GM19240 (cell line): ENCODE results near the gene SPINK8.
"Not testable (repeated sequence)": the region's sequence is repeated elsewhere in the genome, so short reads cannot be mapped to it uniquely, and the experiment has no call there.

ENCODE experiments used
- DNase-seq: peaks from one replicate; pipeline ENCODE4 v3.0.0; 2011; ENCODE audit warnings: low spot score; ENCODE audit not compliant: insufficient read length

Gene SPINK8

DNA sequence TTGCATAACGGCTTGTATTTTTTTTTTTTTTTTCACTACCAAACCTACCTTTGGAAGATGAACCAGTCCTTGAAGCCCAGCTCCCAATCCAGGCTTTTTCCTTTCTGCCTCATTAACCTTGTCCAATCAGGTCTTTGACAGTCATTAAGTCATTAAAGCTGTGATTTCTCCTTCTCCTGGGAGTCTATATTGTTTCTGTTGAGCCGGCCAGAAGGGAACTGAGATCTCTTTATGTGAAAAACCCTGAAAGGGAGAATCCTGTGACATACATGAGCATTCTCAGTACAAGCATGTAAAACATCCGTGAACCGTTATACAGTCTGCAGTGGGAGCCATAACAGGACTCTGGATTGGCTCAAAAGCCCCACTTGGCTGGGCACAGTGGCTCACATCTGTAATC lies 52.6 kb downstream of the SPINK8 start:
- no peak for DNase-seq

GRCh38 chr3:48278884-48279559 lies 54.4 kb downstream of the SPINK8 start:
- no peak for DNase-seq

- DNase-seq, result no peak
Measured at GRCh38 chr3:48276911-48277641, 56.4 kb downstream of the SPINK8 start.

GRCh38 chr3:48275287-48276027 lies 58.0 kb downstream of the SPINK8 start:
- DNase-seq, result no peak

- no peak for DNase-seq
Measured at GRCh38 chr3:48274452-48274851, 59.0 kb downstream of the SPINK8 start.

GRCh38 chr3:48273594-48274211 lies 59.8 kb downstream of the SPINK8 start:
- DNase-seq, result peak; percentile 56

GRCh38 chr3:48271763-48272498 lies 61.5 kb downstream of the SPINK8 start:
- DNase-seq, result no peak

- not testable (repeated sequence) for DNase-seq
Measured at GRCh38 chr3:48271223-48271622, 62.2 kb downstream of the SPINK8 start.

DNA sequence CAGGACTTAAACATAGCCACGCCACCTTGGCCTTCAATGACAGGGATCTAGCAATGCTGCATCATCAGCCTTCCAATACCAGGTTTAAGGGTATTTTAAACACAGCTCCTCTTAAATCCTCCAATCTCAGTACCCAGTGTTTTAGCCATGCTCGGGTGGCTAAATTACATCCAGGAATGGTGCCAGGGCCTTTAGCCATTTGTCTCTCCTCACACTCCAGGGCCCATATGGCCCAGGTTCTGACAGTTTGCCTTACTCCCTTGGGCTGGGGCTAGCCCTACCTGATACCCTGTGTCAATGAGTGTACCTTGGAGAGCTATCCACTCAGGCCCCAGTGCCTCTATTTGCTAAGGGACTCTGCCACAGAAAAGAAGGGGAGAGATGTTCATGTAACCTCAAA lies 63.2 kb downstream of the SPINK8 start:
- DNase-seq, result no peak

- no peak for DNase-seq
Measured at GRCh38 chr3:48269592-48269991, 63.9 kb downstream of the SPINK8 start.

- no peak for DNase-seq
Measured at GRCh38 chr3:48268936-48269561, 64.4 kb downstream of the SPINK8 start.

DNA sequence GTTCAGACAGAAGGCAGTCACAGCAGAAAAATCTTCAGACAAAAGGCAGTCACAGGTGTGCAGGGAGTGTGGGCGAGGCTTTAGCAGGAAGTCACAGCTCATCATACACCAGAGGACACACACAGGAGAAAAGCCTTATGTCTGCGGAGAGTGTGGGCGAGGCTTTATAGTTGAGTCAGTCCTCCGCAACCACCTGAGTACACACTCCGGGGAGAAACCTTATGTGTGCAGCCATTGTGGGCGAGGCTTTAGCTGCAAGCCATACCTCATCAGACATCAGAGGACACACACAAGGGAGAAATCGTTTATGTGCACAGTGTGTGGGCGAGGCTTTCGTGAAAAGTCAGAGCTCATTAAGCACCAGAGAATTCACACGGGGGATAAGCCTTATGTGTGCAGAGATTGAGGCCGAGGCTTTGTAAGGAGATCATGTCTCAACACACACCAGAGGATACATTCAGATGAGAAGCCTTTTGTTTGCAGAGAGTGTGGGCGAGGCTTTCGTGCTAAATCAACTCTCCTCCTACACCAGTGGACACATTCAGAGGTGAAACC lies 65.0 kb downstream of the SPINK8 start:
- DNase-seq, result no peak

DNA sequence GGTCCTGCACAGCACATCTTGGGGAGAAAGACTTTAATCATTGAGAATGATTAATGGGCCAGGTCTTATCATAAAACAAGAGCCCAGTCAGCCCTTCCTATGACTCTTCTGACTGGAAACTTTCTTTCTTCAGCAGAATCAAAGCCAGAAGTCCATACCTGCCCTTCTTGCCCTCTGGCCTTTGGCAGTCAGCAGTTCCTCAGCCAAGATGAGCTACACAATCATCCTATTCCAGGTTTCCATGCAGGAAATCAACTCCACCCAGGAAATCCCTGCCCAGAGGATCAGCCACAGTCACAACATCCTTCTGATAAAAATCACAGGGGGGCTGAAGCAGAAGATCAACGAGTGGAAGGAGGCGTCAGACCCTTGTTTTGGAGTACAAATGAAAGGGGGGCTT lies 65.7 kb downstream of the SPINK8 start:
- DNase-seq, result no peak

DNA sequence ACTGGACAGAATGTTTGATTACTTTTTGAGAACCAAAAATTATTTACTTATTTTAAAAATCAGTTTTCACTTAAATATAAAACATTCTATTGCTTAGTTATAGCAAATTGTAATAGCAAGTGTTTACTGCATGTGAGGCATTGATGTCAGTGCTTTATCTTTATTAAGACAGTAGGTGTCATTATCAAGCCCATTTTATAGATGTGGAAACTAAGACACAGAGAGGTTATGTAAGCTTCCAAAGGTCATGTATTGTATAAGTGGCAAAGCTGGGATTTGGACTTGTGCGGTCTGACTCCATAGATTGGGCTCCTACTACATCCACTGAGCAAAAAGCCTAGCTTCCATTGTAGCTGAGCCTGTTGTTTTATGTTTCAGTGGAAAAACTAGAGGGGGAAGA lies 74.9 kb downstream of the SPINK8 start:
- no peak for DNase-seq
